SK-N-SH (cell line): Measurements from ENCODE around the gene SAP30BP. TPM values are rescaled to one million over a fixed set of nuclear protein-coding genes. Genes with fewer than 3 reads are reported as not detected.

Experiments used
- CTCF ChIA-PET: fragments of 300-600, 350-600 bp; formaldehyde crosslinking; extraction: SDS; loops from one replicate; lab custom pipeline; 2021; lab: Yijun Ruan, JAX
- POLR2A ChIA-PET: fragments of 350-600 bp; sonication (Branson Sonifier 250); formaldehyde crosslinking; extraction: SDS; loops from one replicate; lab custom pipeline; 2020; ENCODE audit warnings: antibody characterized with exemption, inconsistent platforms; lab: Yijun Ruan, JAX
- DNase-seq: peaks from one replicate; pipeline ENCODE4 v3.0.0; 2012
- H2AFZ ChIP-seq: fragments of 200-600 bp; sonication (generic); 2 replicates; pipeline ENCODE4 v1.8.1; 2016; ENCODE audit warnings: antibody characterized with exemption, mild to moderate bottlenecking, low read depth
- H3F3A ChIP-seq: fragments of 200-600 bp; sonication (generic); replicated peaks from 2 replicates; pipeline ENCODE3; 2016; ENCODE audit warnings: antibody characterized with exemption, mild to moderate bottlenecking; ENCODE audit not compliant: insufficient read depth
- H3K27ac ChIP-seq, 2 experiments: fragments of 200-500 bp in 1 of 2; fragments of 200-600 bp in 1 of 2; sonication (Bioruptor generic) in 1 of 2; sonication (generic), shearing (Covaris generic) in 1 of 2; 2 replicates each; pipeline versions ENCODE4 v1.5.1 to v1.6.1; 2014 to 2016; ENCODE audit warnings: low read depth in 2 of 2, inconsistent platforms in 1 of 2, low read length in 1 of 2, mild to moderate bottlenecking in 1 of 2, mixed read lengths in 1 of 2
- H3K27me3 ChIP-seq: fragments of 200-600 bp; sonication (generic), shearing (Covaris generic); 2 replicates; pipeline ENCODE4 v1.6.1; 2016; ENCODE audit warnings: mixed run types; ENCODE audit not compliant: insufficient read depth
- H3K36me3 ChIP-seq, 2 experiments: fragments of 200-500 bp in 1 of 2; fragments of 200-600 bp in 1 of 2; sonication (Bioruptor generic) in 1 of 2; sonication (generic) in 1 of 2; replicated peaks in 1 of 2; 2 replicates each; pipeline versions ENCODE3 to v1.5.1; 2014 to 2016; ENCODE audit warnings: low read length in 1 of 2, mild to moderate bottlenecking in 1 of 2; ENCODE audit not compliant: insufficient read depth in 2 of 2, control insufficient read depth in 1 of 2
- H3K4me1 ChIP-seq, 2 experiments: fragments of 200-500 bp in 1 of 2; fragments of 200-600 bp in 1 of 2; sonication (Bioruptor generic) in 1 of 2; sonication (generic), shearing (Covaris generic) in 1 of 2; 2 replicates each; pipeline versions ENCODE4 v1.5.1 to v1.6.1; 2014 to 2016; ENCODE audit warnings: low read depth in 1 of 2, low read length in 1 of 2, mixed run types in 1 of 2; ENCODE audit not compliant: insufficient read depth in 2 of 2, control insufficient read depth in 1 of 2
- H3K4me2 ChIP-seq: fragments of 200-600 bp; sonication (generic), shearing (Covaris generic); 2 replicates; pipeline ENCODE4 v1.6.1; 2017; ENCODE audit warnings: mixed run types
- H3K4me3 ChIP-seq, 2 experiments: fragments of 200-500 bp in 1 of 2; fragments of 200-600 bp in 1 of 2; sonication (Bioruptor generic) in 1 of 2; sonication (generic), shearing (Covaris generic) in 1 of 2; 2 replicates each; pipeline versions ENCODE4 v1.5.1 to v1.8.1; 2014 to 2016; ENCODE audit warnings: low read depth in 2 of 2, inconsistent platforms in 1 of 2, low read length in 1 of 2, mild to moderate bottlenecking in 1 of 2, mixed read lengths in 1 of 2, moderate library complexity in 1 of 2
- H3K79me2 ChIP-seq: fragments of 200-600 bp; sonication (generic); 2 replicates; pipeline ENCODE4 v1.8.1; 2017; ENCODE audit warnings: mild to moderate bottlenecking; ENCODE audit not compliant: insufficient read depth
- H3K9ac ChIP-seq: fragments of 200-600 bp; sonication (generic); 2 replicates; pipeline ENCODE4 v1.6.1; 2017; ENCODE audit warnings: mixed run types
- H3K9me2 ChIP-seq: fragments of 200-600 bp; sonication (generic); 2 replicates; pipeline ENCODE4 v1.6.1; 2017; ENCODE audit warnings: mixed run types
- H3K9me3 ChIP-seq: fragments of 200-600 bp; sonication (generic); 2 replicates; pipeline ENCODE4 v1.6.1; 2017; ENCODE audit warnings: mixed run types, mild to moderate bottlenecking, moderate library complexity
- H4K20me1 ChIP-seq: fragments of 200-600 bp; sonication (generic); 2 replicates; pipeline ENCODE4 v1.6.1; 2017; ENCODE audit warnings: mild to moderate bottlenecking, mixed run types; ENCODE audit not compliant: insufficient read depth
- EZH2phosphoT487 ChIP-seq: fragments of 200-600 bp; sonication (generic); IDR thresholded peaks from 2 replicates; pipeline ENCODE4 v1.6.1; 2017; ENCODE audit warnings: low read depth, mixed run types, mild to moderate bottlenecking, antibody characterized with exemption, moderate library complexity, borderline replicate concordance
- FOSL2 ChIP-seq: IDR thresholded peaks from 2 replicates; pipeline ENCODE4 v1.4.0; 2012; ENCODE audit warnings: low read depth, mild to moderate bottlenecking, moderate library complexity, borderline replicate concordance
- FOXJ3 ChIP-seq: sonication (generic); formaldehyde crosslinking; IDR thresholded peaks from 2 replicates; pipeline ENCODE4 v1.5.1; 2020; ENCODE audit warnings: mild to moderate bottlenecking, missing genetic modification reagents
- GABPA ChIP-seq: IDR thresholded peaks from 2 replicates; pipeline ENCODE4 v1.4.0; 2012; ENCODE audit warnings: low read depth, mild to moderate bottlenecking
- GATA2 ChIP-seq: sonication (generic); formaldehyde crosslinking; IDR thresholded peaks from 2 replicates; pipeline ENCODE4 v1.5.0; 2020; ENCODE audit warnings: mild to moderate bottlenecking, missing genetic modification reagents
- JUND ChIP-seq: IDR thresholded peaks from 2 replicates; pipeline ENCODE4 v1.4.0; 2012
- MAX ChIP-seq: IDR thresholded peaks from 2 replicates; pipeline ENCODE4 v1.4.0; 2012; ENCODE audit warnings: low read depth
- MEF2A ChIP-seq: IDR thresholded peaks from 2 replicates; pipeline ENCODE4 v1.4.0; 2012; ENCODE audit warnings: low read depth, borderline replicate concordance
- MXI1 ChIP-seq: IDR thresholded peaks from 2 replicates; pipeline ENCODE4 v1.6.1; 2012; ENCODE audit warnings: mild to moderate bottlenecking, low read depth, low read length, improper control_type of control experiment
- NFIC ChIP-seq: IDR thresholded peaks from 2 replicates; pipeline ENCODE4 v1.4.0; 2012; ENCODE audit warnings: borderline replicate concordance
- RAD21 ChIP-seq: IDR thresholded peaks from 2 replicates; pipeline ENCODE4 v1.6.1; 2012; ENCODE audit warnings: mild to moderate bottlenecking, low read length
- TCF12 ChIP-seq: IDR thresholded peaks from 2 replicates; pipeline ENCODE4 v1.4.0; 2012
- USF1 ChIP-seq: IDR thresholded peaks from 2 replicates; pipeline ENCODE4 v1.4.0; 2012; ENCODE audit warnings: low read depth, borderline replicate concordance
- WGBS: methylation state at CpG from one replicate; pipeline ENCODE4 v1.1.6; 2017; ENCODE audit warnings: low lambda C conversion rate; 5-methylcytosine and 5-hydroxymethylcytosine counted together
- polyA plus RNA-seq, 3 experiments: library from polyadenylated mRNA; depleted of rRNA; stranded (reverse); fragments of >200 nt; gene quantifications; 2 replicates each; pipeline ENCODE4 v1.2.3, GENCODE V29; 2012
- TF ChIP-seq, protein P1 (sequence below): IDR thresholded peaks from 2 replicates; pipeline ENCODE4; 2012
- TF ChIP-seq, protein P2 (sequence below): fragments of 200-600 bp; sonication (generic); IDR thresholded peaks from 2 replicates; pipeline ENCODE4 v1.6.1; 2017; ENCODE audit warnings: antibody characterized with exemption, mild to moderate bottlenecking, moderate library complexity

Gene SAP30BP
- polyA plus RNA-seq, 1 of the 3 experiments (the other 2 are of a cell fraction): 158 TPM

DNA sequence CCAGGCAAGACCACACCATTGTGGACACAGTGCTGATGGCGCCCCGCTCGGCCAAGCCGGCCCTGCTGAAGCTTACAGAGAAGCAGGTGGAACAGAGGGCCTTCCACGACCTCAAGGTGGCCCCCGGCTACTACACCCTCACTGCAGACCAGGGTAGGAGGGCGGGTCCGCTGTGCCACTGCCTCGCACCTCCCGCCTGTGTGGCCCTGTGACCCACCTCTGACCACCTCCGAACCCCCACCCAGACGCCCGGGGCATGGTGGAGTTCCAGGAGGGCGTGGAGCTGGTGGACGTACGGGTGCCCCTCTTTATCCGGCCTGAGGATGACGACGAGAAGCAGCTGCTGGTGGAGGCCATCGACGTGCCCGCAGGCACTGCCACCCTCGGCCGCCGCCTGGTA lies 75.2 kb downstream of the SAP30BP start:
- no peaks in the 10 kb centered on the region; a peak in 1 of 4 replicates for H3K4me1 ChIP-seq
- no peaks in the 10 kb centered on the region for H3K9me2 ChIP-seq
- H3K36me3 ChIP-seq: no peaks in the 10 kb centered on the region
- POLR2A ChIA-PET: no interaction called here
- H4K20me1 ChIP-seq: no peaks in the 10 kb centered on the region
- DNase-seq: no peak
- H3K27ac ChIP-seq: no peak overlapping the region
- no peak overlapping the region for H3K4me2 ChIP-seq
- 77% methylated on average over 19 of the region's 25 CpGs for WGBS
- CTCF ChIA-PET: interaction anchor here (1.2 to 31.4 kb wide), 5 partner anchors 4 to 109 kb away, joined by 3 to 1370 read pairs (median 419); partner anchors contain the start of genes ITGB4 and SMIM5
- no peak for TF ChIP-seq TCF12
- no peak for TF ChIP-seq MAX
- TF ChIP-seq JUND: no peak
- TF ChIP-seq, protein P1, sequence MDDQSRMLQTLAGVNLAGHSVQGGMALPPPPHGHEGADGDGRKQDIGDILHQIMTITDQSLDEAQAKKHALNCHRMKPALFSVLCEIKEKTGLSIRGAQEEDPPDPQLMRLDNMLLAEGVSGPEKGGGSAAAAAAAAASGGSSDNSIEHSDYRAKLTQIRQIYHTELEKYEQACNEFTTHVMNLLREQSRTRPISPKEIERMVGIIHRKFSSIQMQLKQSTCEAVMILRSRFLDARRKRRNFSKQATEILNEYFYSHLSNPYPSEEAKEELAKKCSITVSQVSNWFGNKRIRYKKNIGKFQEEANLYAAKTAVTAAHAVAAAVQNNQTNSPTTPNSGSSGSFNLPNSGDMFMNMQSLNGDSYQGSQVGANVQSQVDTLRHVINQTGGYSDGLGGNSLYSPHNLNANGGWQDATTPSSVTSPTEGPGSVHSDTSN: no peak
- TF ChIP-seq GATA2 (CRISPR knock-in tag): no peak
- TF ChIP-seq EZH2phosphoT487: no peak
- TF ChIP-seq GABPA: no peak
- no peak for TF ChIP-seq MEF2A
- no peak for TF ChIP-seq FOSL2
- no peak for TF ChIP-seq MXI1
- H3K27me3 ChIP-seq: no peaks in the 10 kb centered on the region
- H3K9ac ChIP-seq: no peak overlapping the region
- no peak overlapping the region for H3K4me3 ChIP-seq
- no peaks in the 10 kb centered on the region for H3K79me2 ChIP-seq
- H2AFZ ChIP-seq: no peak overlapping the region
- peaks cover under 1% of the 10 kb centered on the region for H3F3A ChIP-seq
- no peaks in the 10 kb centered on the region for H3K9me3 ChIP-seq

- H3K36me3 ChIP-seq: no peaks in the 10 kb centered on the region
- no peak overlapping the region for H3K9ac ChIP-seq
- whole genome bisulfite sequencing: 86% methylated on average over 7 of the region's 25 CpGs
- no peaks in the 10 kb centered on the region for H3K27me3 ChIP-seq
- no peak overlapping the region for H3K27ac ChIP-seq
- ChIA-PET CTCF (interaction anchor here (0.7 to 31.4 kb wide), 7 partner anchors 10 to 111 kb away, joined by 3 to 1370 read pairs (median 10); partner anchors contain the start of genes GALK1, ITGB4, RECQL5 and SAP30BP), POLR2A (no interaction called here)
- no peak for DNase-seq
- no peak overlapping the region for H3K4me3 ChIP-seq
- no peaks in the 10 kb centered on the region for H4K20me1 ChIP-seq
- H3K9me3 ChIP-seq: no peaks in the 10 kb centered on the region
- H3F3A ChIP-seq: peaks cover 5% of the 10 kb centered on the region
- H3K79me2 ChIP-seq: no peaks in the 10 kb centered on the region
- H3K9me2 ChIP-seq: no peaks in the 10 kb centered on the region
- no peak overlapping the region for H2AFZ ChIP-seq
- no peak overlapping the region for H3K4me2 ChIP-seq
- H3K4me1 ChIP-seq: no peaks in the 10 kb centered on the region; a peak in 1 of 4 replicates
- TF ChIP-seq MEF2A (no peak), FOXJ3 (CRISPR knock-in tag) (no peak), RAD21 (no peak), USF1 (no peak), NFIC (no peak), JUND (no peak), GABPA (no peak)
- TF ChIP-seq, protein P2, sequence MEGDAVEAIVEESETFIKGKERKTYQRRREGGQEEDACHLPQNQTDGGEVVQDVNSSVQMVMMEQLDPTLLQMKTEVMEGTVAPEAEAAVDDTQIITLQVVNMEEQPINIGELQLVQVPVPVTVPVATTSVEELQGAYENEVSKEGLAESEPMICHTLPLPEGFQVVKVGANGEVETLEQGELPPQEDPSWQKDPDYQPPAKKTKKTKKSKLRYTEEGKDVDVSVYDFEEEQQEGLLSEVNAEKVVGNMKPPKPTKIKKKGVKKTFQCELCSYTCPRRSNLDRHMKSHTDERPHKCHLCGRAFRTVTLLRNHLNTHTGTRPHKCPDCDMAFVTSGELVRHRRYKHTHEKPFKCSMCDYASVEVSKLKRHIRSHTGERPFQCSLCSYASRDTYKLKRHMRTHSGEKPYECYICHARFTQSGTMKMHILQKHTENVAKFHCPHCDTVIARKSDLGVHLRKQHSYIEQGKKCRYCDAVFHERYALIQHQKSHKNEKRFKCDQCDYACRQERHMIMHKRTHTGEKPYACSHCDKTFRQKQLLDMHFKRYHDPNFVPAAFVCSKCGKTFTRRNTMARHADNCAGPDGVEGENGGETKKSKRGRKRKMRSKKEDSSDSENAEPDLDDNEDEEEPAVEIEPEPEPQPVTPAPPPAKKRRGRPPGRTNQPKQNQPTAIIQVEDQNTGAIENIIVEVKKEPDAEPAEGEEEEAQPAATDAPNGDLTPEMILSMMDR: no peak
- TF ChIP-seq, all 33 proteins: peak for 0
Observed at GRCh38 chr17:75743625-75744206, 76.6 kb downstream of the SAP30BP start.
